OCI-LY1 (cell line): ENCODE data around the gene SUGCT.

ENCODE experiments used
- CTCF ChIP-seq: fragments of 200-600 bp; sonication (generic), shearing (Covaris generic); IDR thresholded peaks from 2 replicates; pipeline ENCODE4 v1.5.1; 2017; ENCODE audit warnings: mild to moderate bottlenecking, antibody characterized with exemption, low read length, moderate library complexity, mixed read lengths
- EZH2 ChIP-seq: fragments of 200-600 bp; sonication (generic), shearing (Covaris generic); IDR thresholded peaks from 2 replicates; pipeline ENCODE4 v1.8.0; 2017; ENCODE audit warnings: borderline replicate concordance, mixed run types, mild to moderate bottlenecking, antibody characterized with exemption, low read length, moderate library complexity, mixed read lengths

- no peak for TF ChIP-seq CTCF
- no peak for TF ChIP-seq EZH2
Measured at GRCh38 chr7:40804477-40805215, 669.8 kb downstream of the SUGCT start.
